H1 (cell line): ENCODE measurements around the gene CACNA1A. TPM values are rescaled to one million over a fixed set of nuclear protein-coding genes. Genes with fewer than 3 reads are reported as not detected.

Experiments
- ASH2L ChIP-seq: fragments of 200-600, 300-600 bp; sonication (generic); IDR thresholded peaks from one replicate; pipeline ENCODE4 v1.7.1; 2017; ENCODE audit warnings: low read length
- CHD7 ChIP-seq: fragments of 300-600 bp; sonication (generic); IDR thresholded peaks from 2 replicates; pipeline ENCODE4 v1.7.1; 2012; ENCODE audit warnings: low read length, moderate library complexity, mild to moderate bottlenecking, inconsistent platforms; ENCODE audit not compliant: insufficient replicate concordance
- CREB1 ChIP-seq: IDR thresholded peaks from 2 replicates; pipeline ENCODE4 v1.6.1; 2012; ENCODE audit warnings: inconsistent platforms
- EP300 ChIP-seq, 2 experiments: IDR thresholded peaks; 1 replicate in 1 of 2; 2 replicates in 1 of 2; pipeline ENCODE4 v1.6.1; 2011 to 2012; ENCODE audit warnings: low read depth in 2 of 2, low read length in 2 of 2, mild to moderate bottlenecking in 2 of 2, borderline replicate concordance in 1 of 2, inconsistent platforms in 1 of 2, moderate library complexity in 1 of 2
- FOSL1 ChIP-seq: IDR thresholded peaks from 2 replicates; pipeline ENCODE4 v1.6.1; 2011; ENCODE audit warnings: mild to moderate bottlenecking, low read depth, low read length, moderate library complexity; ENCODE audit not compliant: insufficient read depth
- GABPA ChIP-seq: IDR thresholded peaks from 2 replicates; pipeline ENCODE4 v1.6.1; 2011; ENCODE audit warnings: mild to moderate bottlenecking, low read length, moderate library complexity, borderline replicate concordance; ENCODE audit not compliant: insufficient read depth
- JUND ChIP-seq: IDR thresholded peaks from 2 replicates; pipeline ENCODE4 v1.6.1; 2011; ENCODE audit warnings: mild to moderate bottlenecking, improper control_type of control experiment, low read length
- SIN3A ChIP-seq, 2 experiments: IDR thresholded peaks in 1 of 2; conservative IDR thresholded peaks in 1 of 2; 2 replicates each; pipeline ENCODE4 v1.6.1; 2011 to 2012; ENCODE audit warnings: low read length in 2 of 2, improper control_type of control experiment in 1 of 2, low read depth in 1 of 2, mild to moderate bottlenecking in 1 of 2
- SP1 ChIP-seq: IDR thresholded peaks from 2 replicates; pipeline ENCODE4 v1.6.1; 2011; ENCODE audit warnings: low read depth, low read length
- TEAD4 ChIP-seq: IDR thresholded peaks from 2 replicates; pipeline ENCODE4 v1.6.1; 2012; ENCODE audit warnings: low read depth, low read length, inconsistent platforms, mixed read lengths
- YY1 ChIP-seq: IDR thresholded peaks from 2 replicates; pipeline ENCODE4 v1.6.1; 2011; ENCODE audit warnings: low read depth, mild to moderate bottlenecking, low read length
- polyA plus RNA-seq, 7 experiments: library from polyadenylated mRNA; depleted of rRNA in 3 of 7; stranded (reverse) in 5 of 7; unstranded in 2 of 7; fragments of >200 nt in 5 of 7; fragments of 200-250 nt in 2 of 7; gene quantifications; 1 replicate in 5 of 7; 2 replicates in 1 of 7; 4 replicates in 1 of 7; pipeline versions ENCODE4 v1.2.1 to v1.2.3, GENCODE V29; 2011 to 2013; ENCODE audit warnings: missing spikeins in 2 of 7, mixed read lengths in 2 of 7
- total RNA-seq: library from RNA; stranded (reverse); fragmentation: NEBNext Ultra II Directional; extraction: Animal tissue kit (Norgen Biotek cat#: 25700); gene quantifications from 2 replicates; pipeline ENCODE4 v1.2.1, GENCODE V29; 2021

The CACNA1A gene
- total and polyA plus RNA-seq, 2 of the 8 experiments (the other 6 are each of a cell fraction or from before 2014, with no cell fraction given), result 10.7 to 25.3 TPM

- TF ChIP-seq CHD7 (no peak), TEAD4 (no peak), FOSL1 (no peak), SIN3A (conservative IDR thresholded peaks at IDR 0.05 in 1 of 2, IDR thresholded peaks at IDR 0.05 in 1 of 2; ENCODE audit: low read depth in 1 of 2, low read length in 2 of 2) (no peak), JUND (no peak), CREB1 (no peak), YY1 (no peak), ASH2L (no peak), SP1 (no peak), EP300 (IDR thresholded peaks at IDR 0.05; ENCODE audit: borderline replicate concordance in 1 of 2, low read depth in 2 of 2, low read length in 2 of 2) (no peak), GABPA (no peak)
Observed at GRCh38 chr19:13437919-13438618, 68.2 kb downstream of the CACNA1A start (continued).
